Fibroblast of mammary gland (primary cell): ENCODE data around the gene PRDM15.

Source experiments
- DNase-seq: peaks from one replicate; pipeline ENCODE4 v3.0.0-alpha.2; 2010; ENCODE audit warnings: low read depth
- H3K4me3 ChIP-seq: 2 replicates; pipeline ENCODE4 v1.5.1; 2011; ENCODE audit warnings: low read depth, mild to moderate bottlenecking, low read length, moderate library complexity; ENCODE audit not compliant: control insufficient read depth
- CTCF ChIP-seq: conservative IDR thresholded peaks from 2 replicates; pipeline ENCODE4 v1.5.1; 2011; ENCODE audit warnings: low read depth, low read length, inconsistent platforms; ENCODE audit not compliant: control insufficient read depth, insufficient read depth

Gene PRDM15

GRCh38 chr21:41894922-41895557 is 15.9 kb upstream of the PRDM15 start:
- DNase-seq: peak; percentile 52
- no peak for TF ChIP-seq CTCF
- H3K4me3 ChIP-seq: no peak overlapping the region

- DNase-seq: no peak
- H3K4me3 ChIP-seq: no peak overlapping the region
- TF ChIP-seq CTCF: no peak
Measured at GRCh38 chr21:41894511-41894910, 15.4 kb upstream of the PRDM15 start.

GRCh38 chr21:41892726-41893125 is 13.6 kb upstream of the PRDM15 start:
- H3K4me3 ChIP-seq: no peak overlapping the region
- DNase-seq: no peak
- no peak for TF ChIP-seq CTCF

GRCh38 chr21:41891132-41891531 is 12.0 kb upstream of the PRDM15 start:
- H3K4me3 ChIP-seq: no peak overlapping the region
- no peak for TF ChIP-seq CTCF
- no peak for DNase-seq

GRCh38 chr21:41890355-41890754 is 11.2 kb upstream of the PRDM15 start:
- DNase-seq: no peak
- H3K4me3 ChIP-seq: no peak overlapping the region
- TF ChIP-seq CTCF: no peak

- DNase-seq: no peak
- H3K4me3 ChIP-seq: no peak overlapping the region
- no peak for TF ChIP-seq CTCF
Measured at GRCh38 chr21:41888749-41889376, 9.7 kb upstream of the PRDM15 start.
